HL-60/S4 treated with phorbol 12-myristate 13-acetate at 8.2 ng/mL for 4 days and 3 days (cell line): ENCODE data around the gene CACNA1D.

Experiments used
- in situ Hi-C: fragments of 300-500 bp; cut with MboI; formaldehyde crosslinking; loops from 2 replicates; pipeline ENCODE4 v1.15.0; 2022; ENCODE audit warnings: low sequenced_read_pairs

The CACNA1D gene

DNA sequence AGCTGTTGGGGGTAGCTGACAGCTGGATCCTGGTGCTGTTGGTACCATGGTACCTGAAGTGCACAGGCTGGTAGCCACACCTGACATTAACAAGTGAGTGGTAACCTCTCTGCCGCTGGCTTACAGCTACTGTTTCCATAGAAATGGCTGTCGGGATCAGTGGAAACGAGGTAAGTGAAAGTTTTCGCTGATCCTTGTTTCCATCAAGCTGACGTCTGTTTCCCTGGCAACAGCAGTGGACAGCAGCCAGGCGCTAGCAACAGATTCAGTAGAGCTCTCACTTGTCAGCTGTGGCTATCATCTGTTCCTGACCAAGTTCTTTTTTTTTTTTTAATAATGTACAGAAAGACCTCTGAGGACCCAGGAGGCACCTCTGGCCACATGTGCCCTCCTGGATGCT, 185.6 kb downstream of the CACNA1D start:
- in situ Hi-C loops = no loop called here

DNA sequence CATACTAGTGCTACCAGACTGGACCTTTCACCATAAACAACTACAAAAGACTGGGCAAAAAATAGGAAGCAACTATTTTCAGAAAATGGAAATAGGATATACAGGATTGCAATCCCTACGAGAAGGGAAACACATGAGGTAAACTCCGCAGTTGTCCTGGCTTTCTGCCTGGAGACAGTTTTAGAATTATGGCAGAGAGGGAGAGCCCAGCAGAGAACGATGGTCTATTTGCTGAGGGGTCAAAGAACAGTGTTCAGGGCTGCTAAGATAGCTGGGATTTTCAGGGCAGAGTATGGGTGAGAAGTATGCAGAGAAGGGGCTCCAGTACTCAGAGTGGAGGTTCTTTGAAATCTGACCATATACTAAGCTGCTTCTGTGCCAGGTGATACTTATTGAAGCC, 188.4 kb downstream of the CACNA1D start:
- in situ Hi-C loops = no loop called here

DNA sequence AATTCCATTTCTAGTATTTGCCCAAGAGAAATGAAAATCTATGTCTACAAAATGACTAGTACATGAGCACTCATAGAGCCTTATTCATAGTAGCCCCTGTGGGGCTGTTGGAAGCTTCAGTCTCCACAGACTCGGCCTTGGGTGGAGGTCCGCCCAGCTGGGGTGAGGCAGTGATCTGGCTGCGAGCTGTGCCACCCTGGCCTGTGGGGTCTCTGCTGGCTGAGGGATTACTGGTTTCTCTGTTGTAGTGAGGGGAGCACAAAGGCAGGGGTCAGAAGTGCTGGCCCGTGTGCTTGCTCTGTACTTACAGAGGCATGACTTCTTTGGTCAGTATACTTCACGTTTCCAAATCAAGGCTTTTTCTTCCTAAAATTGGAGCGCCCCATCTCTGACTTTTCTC, 193.7 kb downstream of the CACNA1D start:
- in situ Hi-C loops = no loop called here

DNA sequence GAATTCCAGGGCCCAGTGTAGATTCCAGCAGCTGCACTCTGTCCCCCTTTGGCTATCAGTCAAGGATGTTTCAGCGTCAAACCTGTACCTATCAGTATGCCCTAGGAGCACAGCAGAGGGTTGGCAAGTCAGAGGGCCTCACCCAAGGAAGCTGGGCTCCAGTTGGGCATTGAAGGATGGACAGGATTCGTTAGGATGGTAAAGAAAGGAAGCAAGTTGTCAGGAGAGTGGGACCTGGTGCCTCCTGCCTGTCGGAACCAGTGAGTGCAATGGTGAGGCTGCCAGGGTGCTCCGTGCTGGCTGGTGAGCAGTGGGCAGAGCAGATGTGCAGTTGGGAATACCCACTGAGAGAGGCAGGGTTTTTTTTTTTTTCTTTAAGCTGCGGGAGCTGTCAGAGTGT, 194.6 kb downstream of the CACNA1D start:
- in situ Hi-C loops = no loop called here

DNA sequence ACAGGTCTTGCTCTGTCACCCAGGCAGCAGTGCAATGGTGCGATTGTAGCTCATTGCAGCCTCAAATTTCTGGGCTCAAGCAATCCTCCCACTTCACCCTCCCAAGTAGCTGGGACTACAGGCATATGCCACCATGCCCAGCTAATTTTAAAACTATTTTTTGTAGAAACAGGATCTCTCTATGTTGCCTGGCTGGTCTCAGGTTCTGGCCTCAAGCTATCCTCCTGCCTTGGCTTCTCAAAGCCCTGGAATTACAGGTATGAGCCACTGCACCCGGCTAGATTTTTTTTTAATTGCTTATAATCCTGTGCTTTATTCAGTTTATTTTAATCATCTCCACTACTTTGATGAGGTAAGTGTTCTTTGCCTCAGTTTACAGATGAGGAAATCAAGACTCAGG, 195.3 kb downstream of the CACNA1D start:
- in situ Hi-C loops = no loop called here

DNA sequence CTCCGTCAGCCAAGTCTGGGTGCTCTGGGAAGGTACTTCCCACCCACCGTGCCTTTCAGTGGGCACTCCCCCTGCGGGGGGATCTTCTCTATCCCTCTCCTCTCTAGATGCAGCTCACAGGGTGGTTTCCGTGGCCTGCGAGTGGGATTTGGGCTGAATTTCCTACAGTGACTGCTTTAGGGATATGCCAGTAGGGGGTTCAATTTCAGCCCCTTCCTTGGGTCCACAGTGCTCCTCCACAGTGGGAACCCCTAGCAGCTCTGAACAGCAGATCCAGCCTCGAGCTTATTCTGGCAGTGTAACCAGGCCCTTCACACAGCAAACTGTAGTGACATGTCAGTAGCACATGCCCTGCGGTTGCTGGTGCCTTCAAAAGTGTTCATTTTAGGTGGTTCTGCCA, 196.1 kb downstream of the CACNA1D start:
- in situ Hi-C loops = no loop called here

DNA sequence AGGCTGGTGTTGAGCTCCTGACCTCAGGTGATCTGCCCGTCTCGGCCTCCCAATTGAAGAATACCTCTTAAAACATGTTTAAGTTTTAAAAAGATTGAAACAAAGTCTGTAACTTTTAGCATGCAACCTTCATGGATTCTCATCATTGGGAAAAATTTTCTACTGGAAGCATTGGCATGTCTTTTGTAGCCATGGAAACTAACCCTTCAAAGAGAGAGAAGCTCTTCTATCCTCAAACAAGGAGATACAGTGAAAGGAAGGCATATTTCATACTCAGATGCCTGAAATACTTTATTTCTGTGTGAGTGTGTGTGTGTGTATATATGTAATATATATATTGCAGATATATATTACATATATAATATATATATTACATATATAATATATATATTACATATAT, 196.9 kb downstream of the CACNA1D start:
- in situ Hi-C loops = no loop called here

DNA sequence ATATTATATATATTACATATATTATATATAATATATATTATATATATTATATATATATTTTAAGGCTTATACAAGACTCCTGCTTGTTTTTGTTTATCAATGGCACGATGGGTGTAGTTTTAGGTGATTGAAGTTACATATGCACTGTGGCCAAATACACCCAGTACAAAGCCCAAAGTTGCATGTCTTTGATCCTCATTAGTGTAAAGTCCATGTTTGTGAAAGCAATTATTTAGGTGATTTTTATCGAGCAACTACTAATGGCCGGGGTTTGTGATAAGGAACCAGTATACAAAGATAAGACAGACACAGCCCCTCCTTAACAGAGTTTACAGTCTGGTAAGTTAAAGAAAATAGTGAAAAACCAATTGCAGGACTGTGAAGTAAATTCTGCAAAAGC, 197.5 kb downstream of the CACNA1D start:
- in situ Hi-C loops = no loop called here

DNA sequence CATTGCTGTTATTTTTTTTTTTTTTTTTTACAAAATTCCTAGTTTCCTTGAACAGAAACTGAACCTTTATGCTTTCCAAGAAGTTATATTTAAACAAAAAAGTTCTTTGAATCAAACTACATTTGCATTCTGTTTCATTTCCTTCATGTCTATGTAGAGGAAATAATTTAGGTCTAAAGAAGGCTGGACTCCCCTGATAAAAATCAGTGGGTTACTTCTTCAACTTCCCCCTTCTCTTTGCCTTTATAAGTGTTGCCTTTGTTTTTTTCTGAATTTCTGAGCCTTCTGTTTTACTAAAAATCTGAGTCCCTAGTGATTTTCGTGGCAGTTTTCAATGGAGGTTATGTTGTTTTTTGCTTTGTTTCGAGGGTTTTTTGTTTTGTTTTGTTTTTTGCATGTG, 199.0 kb downstream of the CACNA1D start:
- in situ Hi-C loops = no loop called here

DNA sequence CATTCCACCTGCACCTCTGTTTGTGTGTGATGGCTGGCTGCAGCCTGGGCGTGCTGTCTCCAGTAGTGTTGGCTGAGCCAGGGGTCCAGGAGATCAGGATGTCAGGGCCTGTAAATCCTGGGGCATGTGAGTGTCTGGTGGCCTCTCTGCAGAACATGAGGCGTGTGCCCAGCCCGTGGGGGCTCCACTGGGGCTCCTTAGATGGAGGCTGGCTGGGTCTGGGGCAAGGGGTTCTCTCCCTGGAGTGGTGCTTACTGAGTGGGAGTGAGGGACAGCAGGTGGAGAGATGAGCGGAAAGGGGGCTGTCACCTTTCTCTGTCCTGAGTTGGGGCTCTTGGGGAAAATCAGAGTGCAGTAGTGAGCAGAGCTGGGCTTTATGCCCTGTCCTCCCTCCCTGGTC, 199.6 kb downstream of the CACNA1D start:
- in situ Hi-C loops = no loop called here

DNA sequence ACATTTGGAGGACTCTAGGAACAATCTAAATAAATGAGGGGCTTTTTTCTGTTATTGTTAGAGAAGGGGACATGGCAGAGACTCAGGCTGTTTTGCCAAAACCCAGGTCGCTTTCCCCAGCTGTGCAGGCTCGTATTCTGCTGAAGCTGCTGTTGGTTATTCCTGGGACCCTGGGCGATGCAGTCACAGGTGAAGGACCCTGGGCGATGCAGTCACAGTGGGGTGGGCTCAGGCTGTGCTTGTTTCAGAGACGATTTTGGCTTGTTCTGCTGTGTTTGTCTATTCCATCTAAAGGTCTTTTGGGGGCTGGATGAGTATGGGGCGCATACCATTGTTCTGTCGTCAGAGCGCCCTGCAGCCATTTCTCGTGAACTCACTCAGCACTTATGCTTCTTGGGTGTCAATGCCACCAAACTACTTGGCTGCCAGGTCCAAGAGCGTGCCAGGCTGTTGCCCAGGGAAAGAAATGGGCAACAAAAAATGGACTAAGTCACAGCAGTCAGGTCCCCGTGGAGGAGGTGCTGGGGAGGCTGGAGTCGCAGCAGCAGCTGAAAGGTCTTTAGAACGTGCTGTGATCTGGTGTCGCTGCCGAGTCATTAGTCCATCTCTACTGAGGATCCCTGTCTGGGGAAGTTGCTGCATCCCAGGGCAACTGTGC, 200.4 kb downstream of the CACNA1D start:
- in situ Hi-C loops = no loop called here

DNA sequence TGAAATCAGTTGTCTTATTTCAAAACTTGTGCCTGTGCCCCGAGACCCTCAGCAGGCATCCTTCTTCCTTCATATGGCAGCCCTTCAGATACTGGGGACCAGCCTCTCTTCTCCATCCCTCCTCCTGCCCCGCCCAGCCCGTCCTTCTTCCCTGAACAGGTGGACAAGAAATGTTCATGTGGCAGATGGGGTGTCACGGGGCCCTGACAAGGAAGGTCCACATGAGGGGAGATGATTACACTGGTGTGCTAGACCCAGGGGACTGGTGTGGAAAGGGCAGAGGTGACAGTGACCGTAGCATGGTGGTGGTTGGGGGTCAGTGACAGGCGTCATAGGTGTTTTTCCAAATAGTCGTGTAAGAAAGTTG, 200.9 kb downstream of the CACNA1D start:
- in situ Hi-C loops = no loop called here

DNA sequence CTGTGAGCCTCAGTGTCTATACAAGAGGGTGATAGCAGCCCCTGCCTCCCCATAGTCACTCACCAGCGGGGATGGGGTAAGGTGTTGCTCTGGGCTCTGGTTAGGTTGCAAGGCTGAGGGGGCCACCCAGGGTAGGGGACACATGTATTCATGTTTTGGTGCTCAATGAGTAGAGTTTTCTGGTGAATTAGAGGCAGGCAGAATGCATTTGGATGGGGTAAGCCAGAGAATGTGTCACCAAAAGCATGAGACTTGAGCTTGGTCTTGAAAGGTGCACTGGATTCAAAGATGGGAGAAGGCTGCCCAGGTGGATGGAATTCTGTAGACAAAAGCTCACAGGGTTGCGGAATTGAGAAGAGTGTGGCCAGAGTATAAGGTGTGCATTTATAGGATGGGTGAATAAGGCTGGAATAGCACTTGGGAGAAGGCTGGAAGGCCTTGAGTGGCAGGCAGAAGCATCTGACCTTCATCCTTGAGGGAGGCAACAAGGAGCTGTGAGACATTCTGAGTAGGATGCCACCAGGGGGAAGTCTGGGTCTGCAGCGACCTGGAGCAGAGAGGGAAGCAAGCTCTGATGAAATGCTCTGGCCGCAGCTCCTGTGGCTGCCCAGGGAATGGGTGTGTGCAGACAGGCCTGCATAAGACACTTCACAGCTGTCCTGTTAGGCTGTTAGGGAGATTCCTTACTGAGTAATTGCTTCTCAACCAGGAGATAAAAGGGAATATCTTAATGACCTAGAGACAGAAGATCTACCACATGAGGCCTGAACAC, 202.2 kb downstream of the CACNA1D start:
- in situ Hi-C loops = no loop called here

DNA sequence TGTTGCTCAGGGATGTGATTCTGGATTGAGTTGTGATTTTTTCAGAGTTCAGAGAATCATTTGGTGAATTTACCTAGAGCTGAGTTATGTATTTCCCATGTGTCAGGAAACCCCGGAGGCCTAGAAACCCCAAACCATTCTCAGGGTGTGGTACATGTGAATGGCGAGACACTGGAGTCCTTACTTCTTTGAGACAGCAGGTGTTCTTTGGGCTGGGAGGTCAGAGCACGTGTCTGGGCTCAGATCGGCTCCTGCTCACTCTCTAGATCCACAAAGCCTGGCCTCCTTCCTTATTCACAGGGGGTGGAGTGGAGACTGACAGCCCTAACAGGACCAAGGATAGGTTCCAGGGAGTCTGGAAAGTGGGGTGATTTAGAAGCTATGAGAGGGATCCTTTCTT, 206.0 kb downstream of the CACNA1D start:
- in situ Hi-C loops = loop anchor here (25.0 kb wide), 1 partner anchor 588 kb away; no protein-coding TSS in a partner anchor

DNA sequence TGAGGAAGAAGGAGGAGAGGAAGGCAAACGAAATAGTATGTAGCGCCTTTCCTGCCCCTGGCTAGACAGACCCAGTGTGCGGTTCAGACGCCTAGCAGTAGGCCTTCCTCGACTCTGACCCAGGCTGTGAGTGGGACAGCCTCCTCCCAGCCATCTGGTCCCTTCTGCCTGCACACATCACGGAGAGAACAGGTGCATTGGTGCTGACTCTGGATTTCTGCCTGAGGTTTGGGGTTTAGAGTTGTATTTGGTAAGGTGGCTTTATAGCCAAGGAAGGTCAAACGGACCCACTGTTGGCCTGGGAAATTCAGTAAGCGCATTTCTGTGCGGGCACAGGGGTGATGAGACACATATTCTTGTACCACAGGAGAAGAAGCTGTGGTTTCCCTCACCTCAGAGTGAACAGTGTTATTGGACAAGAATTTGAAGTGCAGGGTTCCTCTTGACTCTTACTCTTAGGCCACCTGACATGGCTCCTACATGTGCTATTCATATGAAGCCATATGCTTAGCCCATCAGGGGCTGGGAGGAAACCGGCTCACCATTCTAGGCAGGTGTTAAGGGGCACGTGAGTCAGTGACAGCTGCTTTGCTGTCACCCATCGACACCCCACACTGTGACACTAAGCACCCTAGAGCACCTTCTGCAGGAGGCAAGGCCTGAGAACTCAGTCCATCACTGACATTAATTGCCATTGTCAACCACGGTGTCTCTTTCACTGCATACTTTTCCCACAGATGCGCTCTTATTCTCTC, 208.5 kb downstream of the CACNA1D start:
- in situ Hi-C loops = loop anchor here (25.0 kb wide), 1 partner anchor 591 kb away; no protein-coding TSS in a partner anchor

DNA sequence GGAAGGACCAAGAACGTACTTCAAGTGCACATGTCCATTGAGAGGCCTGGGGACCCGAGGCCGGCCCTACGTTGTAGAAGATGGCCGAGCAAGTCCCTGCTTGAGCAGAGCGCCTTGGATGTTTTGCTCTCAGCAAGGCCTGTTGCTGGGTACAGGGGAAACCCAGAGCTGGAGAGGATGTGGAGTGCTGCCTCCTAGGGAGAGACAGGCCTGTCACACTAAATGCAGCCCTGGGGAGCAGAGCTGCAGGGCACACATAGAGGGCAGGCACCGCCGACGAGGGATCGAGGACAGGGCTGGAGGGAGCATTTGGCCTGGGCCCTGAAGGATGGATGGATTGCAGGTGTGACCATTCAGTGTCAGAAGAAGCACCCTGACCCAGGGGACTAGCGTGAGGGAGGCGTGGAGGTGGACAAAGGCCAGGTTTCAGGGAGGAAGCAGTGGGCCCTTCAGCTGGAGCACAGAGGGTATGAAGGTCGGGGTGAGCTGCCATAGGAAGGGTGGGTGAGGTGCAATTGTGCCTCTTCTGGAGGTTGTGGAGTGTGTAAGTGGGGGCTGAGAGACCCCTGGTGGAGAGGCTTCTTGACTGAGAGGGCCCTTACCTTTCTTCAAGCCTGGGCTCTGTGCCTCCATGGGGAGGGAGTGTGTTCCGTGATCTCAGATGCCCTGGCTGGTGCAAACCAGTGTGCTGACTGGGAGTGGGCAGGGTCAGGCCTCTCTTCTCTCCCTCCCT, 209.4 kb downstream of the CACNA1D start:
- in situ Hi-C loops = loop anchor here (25.0 kb wide), 1 partner anchor 591 kb away; no protein-coding TSS in a partner anchor

DNA sequence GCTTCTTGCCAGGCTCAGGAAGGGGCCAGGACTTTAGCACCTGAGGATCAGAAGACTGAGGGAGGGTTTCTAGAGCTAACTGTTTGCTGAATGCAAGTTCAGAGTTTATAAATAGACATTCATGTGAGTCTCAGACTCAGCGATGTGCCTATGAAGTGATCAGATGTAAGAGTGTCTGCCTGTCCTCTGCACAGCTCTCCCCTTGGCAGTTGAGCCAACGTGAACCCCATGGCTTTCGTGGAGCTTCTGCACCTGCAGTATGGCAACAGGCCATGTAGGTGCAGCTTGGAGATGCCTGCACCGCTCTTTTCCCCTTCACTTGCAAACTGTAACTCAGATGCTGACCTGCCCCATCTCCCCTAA, 209.9 kb downstream of the CACNA1D start:
- in situ Hi-C loops = loop anchor here (25.0 kb wide), 1 partner anchor 592 kb away; no protein-coding TSS in a partner anchor

DNA sequence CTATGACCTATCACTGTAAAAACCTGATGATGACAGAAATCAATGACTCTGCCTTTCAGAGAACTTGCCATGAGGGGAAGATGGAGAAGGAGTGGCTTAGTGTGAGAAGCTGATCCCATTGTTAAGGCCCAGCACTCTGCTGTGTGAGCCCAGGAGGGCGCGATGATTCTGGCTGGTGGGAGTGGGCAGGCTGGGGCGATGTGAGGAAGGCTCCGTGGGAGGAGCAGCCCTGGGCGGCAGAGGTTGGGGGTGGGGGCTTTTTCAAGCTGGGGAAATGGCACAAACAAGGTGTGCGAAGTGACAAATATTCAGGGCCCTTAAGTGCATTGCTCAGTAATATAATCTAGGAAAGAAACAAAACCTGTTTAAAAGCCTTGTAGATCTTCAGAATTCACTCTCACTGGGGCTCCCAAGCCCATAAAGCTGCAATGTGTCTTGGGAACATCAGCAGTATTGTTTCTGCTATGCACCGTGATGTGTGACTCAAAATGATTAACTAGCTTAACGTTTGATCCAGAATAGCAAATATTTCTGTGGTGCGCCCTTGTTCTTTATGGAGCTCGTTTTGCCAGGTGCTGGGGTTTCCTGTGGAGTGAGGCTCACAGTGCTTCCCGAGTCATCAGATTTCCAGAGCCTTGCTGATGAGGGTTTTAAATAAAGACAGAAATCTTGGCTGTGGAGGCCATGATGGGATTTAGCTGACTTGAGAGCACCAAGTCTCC, 210.8 kb downstream of the CACNA1D start:
- in situ Hi-C loops = loop anchor here (25.0 kb wide), 1 partner anchor 593 kb away; no protein-coding TSS in a partner anchor

DNA sequence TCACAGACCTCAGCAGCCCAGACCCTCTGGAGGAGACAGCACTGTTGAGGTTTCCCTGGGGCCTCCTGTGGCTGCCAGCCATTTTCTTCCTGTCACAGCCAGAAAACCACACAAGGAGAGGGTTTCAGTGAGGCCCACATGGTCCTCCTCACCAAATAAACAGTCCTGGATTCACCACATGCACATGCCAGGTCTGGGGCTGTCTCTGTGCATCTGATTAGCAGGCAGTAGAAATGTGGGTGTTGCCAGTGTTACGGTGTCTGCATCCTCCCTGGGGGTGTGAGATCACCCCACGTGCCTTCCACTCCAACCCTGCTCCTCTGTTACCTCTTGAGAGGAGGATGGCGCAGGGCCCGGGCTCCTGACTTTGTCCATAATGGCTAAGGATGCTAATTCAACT, 211.4 kb downstream of the CACNA1D start:
- in situ Hi-C loops = loop anchor here (25.0 kb wide), 1 partner anchor 593 kb away; no protein-coding TSS in a partner anchor

DNA sequence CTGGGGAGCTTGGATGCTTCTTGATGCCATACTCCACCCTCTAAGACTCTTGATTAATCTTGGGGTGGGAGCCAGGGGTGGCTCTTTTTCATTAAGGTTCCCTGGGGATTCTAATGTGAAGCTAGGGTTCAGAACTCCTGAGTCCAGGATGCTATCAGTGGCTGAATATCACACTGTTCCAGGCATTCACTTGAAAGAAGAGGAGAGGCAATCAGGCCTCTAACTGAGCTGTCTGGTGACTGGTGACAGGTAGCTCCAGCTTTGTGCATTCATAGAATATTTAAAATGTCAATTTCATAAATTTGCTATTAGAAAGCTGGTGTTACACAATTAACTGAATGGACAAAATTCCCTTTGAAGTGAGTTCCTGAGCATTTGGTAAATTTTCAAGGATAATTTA, 212.8 kb downstream of the CACNA1D start:
- in situ Hi-C loops = loop anchor here (25.0 kb wide), 1 partner anchor 595 kb away; no protein-coding TSS in a partner anchor
